Gastroesophageal sphincter (tissue), 4 donors: ENCODE results near the gene PRKAR2B. TPM values are rescaled to one million over a fixed set of nuclear protein-coding genes. Genes with fewer than 3 reads are reported as not detected.

Experiments used
- ATAC-seq: fragments of 150-250 bp; one replicate; pipeline ENCODE4 v1.9.1; 2016; ENCODE audit warnings: mild to moderate bottlenecking, moderate library complexity
- H3K27ac ChIP-seq, 4 donors: fragments of 200-600 bp; sonication (generic) in 3 of 4; 1 replicate in 3 of 4; 2 replicates in 1 of 4; pipeline ENCODE4 v1.5.1; 2016 to 2019
- H3K27me3 ChIP-seq: fragments of 200-600 bp; sonication (generic); one replicate; pipeline ENCODE4 v1.5.1; 2019
- H3K36me3 ChIP-seq, 2 donors: fragments of 200-600 bp; sonication (generic); one replicate each; pipeline ENCODE4 v1.5.1; 2019; ENCODE audit warnings: control low read depth in 1 of 2
- H3K4me1 ChIP-seq, 3 donors: fragments of 200-600 bp; sonication (generic); 1 replicate in 2 of 3; 2 replicates in 1 of 3; pipeline ENCODE4 v1.5.1; 2016 to 2019; ENCODE audit warnings: control low read depth in 2 of 3
- H3K4me3 ChIP-seq, 2 donors: fragments of 200-600 bp; sonication (generic); one replicate each; pipeline ENCODE4 v1.5.1; 2019; ENCODE audit warnings: mild to moderate bottlenecking in 1 of 2, moderate library complexity in 1 of 2
- H3K9me3 ChIP-seq, 3 donors: fragments of 200-600 bp; sonication (generic); one replicate each; pipeline ENCODE4 v1.5.1; 2017 to 2019; ENCODE audit warnings: control low read depth in 2 of 3
- EP300 ChIP-seq: sonication (generic); formaldehyde crosslinking; IDR thresholded peaks from one replicate; pipeline ENCODE4 v1.6.1; 2017; ENCODE audit warnings: antibody characterized with exemption, mild to moderate bottlenecking
- POLR2A ChIP-seq, 2 donors: fragments of 450-650 bp; IDR thresholded peaks; one replicate each; pipeline ENCODE4 v1.6.1; 2017; ENCODE audit warnings: antibody characterized with exemption in 2 of 2, mild to moderate bottlenecking in 2 of 2, moderate library complexity in 1 of 2
- POLR2AphosphoS5 ChIP-seq: sonication (generic); formaldehyde crosslinking; IDR thresholded peaks from one replicate; pipeline ENCODE4 v1.6.1; 2017; ENCODE audit warnings: antibody characterized with exemption
- WGBS, 2 donors: methylation state at CpG; one replicate each; pipeline ENCODE4 v1.1.5; 2018; ENCODE audit warnings: low coverage in 1 of 2; 5-methylcytosine and 5-hydroxymethylcytosine counted together
- total RNA-seq, 4 donors: library from RNA; depleted of rRNA; stranded (reverse); fragments of >200 nt; gene quantifications; one replicate each; pipeline ENCODE4 v1.1.0, GENCODE V29; 2016
- TF ChIP-seq, protein P1 (sequence below), 4 experiments: fragments of 200-600 bp in 2 of 4; fragments of 450-650 bp in 2 of 4; sonication (generic) in 1 of 4; IDR thresholded peaks; one replicate each; pipeline ENCODE4 v1.5.1; 2017 to 2019; ENCODE audit warnings: antibody characterized with exemption in 4 of 4, mild to moderate bottlenecking in 2 of 4, moderate library complexity in 2 of 4

Gene PRKAR2B
- total RNA-seq, 4 donors from 2014 or later: 83.5 to 160 (median 119) TPM

GRCh38 chr7:107173691-107174406, 129.3 kb downstream of the PRKAR2B start:
- Histone ChIP-seq H3K4me3 (no peak overlapping the region), H3K36me3 (peaks cover 0 to 6% of the 10 kb centered on the region in 2 donors), H3K4me1 (peaks cover 10 to 88% (median 20%) of the 10 kb centered on the region in 3 donors), H3K9me3 (no peaks in the 10 kb centered on the region), H3K27ac (no peak overlapping the region), H3K27me3 (no peaks in the 10 kb centered on the region)
- TF ChIP-seq EP300: no peak
- TF ChIP-seq POLR2A (IDR thresholded peaks at IDR 0.05): no peak
- TF ChIP-seq, protein P1, sequence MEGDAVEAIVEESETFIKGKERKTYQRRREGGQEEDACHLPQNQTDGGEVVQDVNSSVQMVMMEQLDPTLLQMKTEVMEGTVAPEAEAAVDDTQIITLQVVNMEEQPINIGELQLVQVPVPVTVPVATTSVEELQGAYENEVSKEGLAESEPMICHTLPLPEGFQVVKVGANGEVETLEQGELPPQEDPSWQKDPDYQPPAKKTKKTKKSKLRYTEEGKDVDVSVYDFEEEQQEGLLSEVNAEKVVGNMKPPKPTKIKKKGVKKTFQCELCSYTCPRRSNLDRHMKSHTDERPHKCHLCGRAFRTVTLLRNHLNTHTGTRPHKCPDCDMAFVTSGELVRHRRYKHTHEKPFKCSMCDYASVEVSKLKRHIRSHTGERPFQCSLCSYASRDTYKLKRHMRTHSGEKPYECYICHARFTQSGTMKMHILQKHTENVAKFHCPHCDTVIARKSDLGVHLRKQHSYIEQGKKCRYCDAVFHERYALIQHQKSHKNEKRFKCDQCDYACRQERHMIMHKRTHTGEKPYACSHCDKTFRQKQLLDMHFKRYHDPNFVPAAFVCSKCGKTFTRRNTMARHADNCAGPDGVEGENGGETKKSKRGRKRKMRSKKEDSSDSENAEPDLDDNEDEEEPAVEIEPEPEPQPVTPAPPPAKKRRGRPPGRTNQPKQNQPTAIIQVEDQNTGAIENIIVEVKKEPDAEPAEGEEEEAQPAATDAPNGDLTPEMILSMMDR (IDR thresholded peaks at IDR 0.05): no peak
- no peak for ATAC-seq
- WGBS, 2 donors: 43 to 45% methylated on average over 4 of the region's 4 CpGs

DNA sequence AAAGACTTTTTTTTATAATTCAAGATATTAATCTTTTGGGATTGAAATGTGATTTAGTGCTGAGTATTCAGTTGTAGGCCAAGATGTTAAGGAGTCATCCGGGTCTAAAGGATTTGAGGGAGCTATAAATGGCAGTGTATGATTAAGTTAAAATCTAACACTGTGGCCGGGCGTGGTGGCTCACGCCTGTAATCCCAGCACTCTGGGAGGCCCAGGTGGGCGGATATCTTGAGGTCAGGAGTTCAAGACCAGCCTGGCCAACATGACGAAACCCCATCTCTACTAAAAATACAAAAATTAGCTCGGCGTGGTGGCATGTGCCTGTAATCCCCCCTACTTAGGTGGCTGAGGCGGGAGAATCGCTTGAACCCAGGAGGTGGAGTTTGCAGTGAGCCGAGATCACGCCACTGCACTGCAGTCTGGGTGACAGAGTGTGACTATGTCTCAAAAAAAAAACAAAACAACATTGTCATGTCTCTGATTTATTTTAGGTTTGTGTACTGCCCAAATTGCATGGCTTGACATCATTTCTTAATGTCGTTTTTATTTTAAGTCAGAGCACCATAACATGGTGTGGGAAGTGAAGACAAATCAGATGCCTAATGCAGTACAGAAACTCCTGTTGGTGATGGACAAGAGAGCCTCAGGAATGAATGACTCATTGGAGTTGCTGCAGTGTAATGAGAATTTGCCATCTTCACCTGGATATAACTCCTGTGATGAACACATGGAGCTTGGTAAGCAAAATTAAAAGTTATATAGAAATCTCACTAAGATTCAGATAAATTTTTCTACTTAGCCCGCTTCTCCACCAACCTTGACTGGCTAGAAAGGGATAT, 135.0 kb downstream of the PRKAR2B start:
- ATAC-seq: no peak
- Histone ChIP-seq H3K4me3 (no peak overlapping the region), H3K27me3 (no peaks in the 10 kb centered on the region), H3K9me3 (no peaks in the 10 kb centered on the region), H3K36me3 (peaks cover 4 to 51% of the 10 kb centered on the region in 2 donors), H3K27ac (peak overlapping the region in 1 of 4 donors; percentile 41), H3K4me1 (peaks cover 15 to 68% (median 17%) of the 10 kb centered on the region in 3 donors)
- WGBS, 2 donors: 70 to 83% methylated on average over 7 to 12 of the region's 14 CpGs
- TF ChIP-seq, protein P1 (IDR thresholded peaks at IDR 0.05): no peak
- no peak for TF ChIP-seq EP300
- TF ChIP-seq POLR2AphosphoS5: no peak
- no peak for TF ChIP-seq POLR2A (IDR thresholded peaks at IDR 0.05)

DNA sequence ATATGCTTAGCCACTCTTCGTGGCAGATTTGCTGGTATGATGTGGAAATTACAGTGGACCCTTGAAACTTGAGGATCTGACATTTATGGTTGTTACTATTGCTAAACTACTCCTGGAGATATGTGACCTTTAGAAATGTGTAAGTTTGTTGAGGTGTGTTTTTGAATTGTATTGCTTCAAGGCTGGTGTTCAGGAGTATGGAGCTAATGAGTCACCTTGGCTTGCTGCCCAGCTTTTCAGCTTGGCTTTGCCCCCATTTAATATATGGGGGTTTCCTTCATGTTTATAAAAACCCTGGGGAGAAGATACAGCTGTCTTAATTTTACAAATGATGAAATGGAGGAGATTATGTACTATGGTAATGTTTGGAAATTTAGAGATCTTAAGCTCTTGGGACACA, 135.9 kb downstream of the PRKAR2B start:
- TF ChIP-seq POLR2AphosphoS5 (no peak), EP300 (no peak), POLR2A (IDR thresholded peaks at IDR 0.05) (no peak)
- TF ChIP-seq, protein P1 (IDR thresholded peaks at IDR 0.05): no peak
- Histone ChIP-seq H3K36me3 (peaks cover 4 to 59% of the 10 kb centered on the region in 2 donors), H3K4me1 (peaks cover 15 to 66% (median 17%) of the 10 kb centered on the region in 3 donors), H3K9me3 (no peaks in the 10 kb centered on the region), H3K27me3 (no peaks in the 10 kb centered on the region), H3K4me3 (no peak overlapping the region), H3K27ac (peak overlapping the region in 2 of 4 donors; percentile 41 to 46)
- ATAC-seq: no peak
- WGBS, 2 donors: 0 to 7% methylated on average over 1 of the region's 1 CpG

- peaks cover 4 to 67% of the 10 kb centered on the region in 2 donors for H3K36me3 ChIP-seq
- H3K9me3 ChIP-seq: no peaks in the 10 kb centered on the region
- peaks cover 15 to 58% (median 17%) of the 10 kb centered on the region in 3 donors for H3K4me1 ChIP-seq
- TF ChIP-seq, protein P1 (IDR thresholded peaks at IDR 0.05): no peak
- no peak for TF ChIP-seq EP300
- peak overlapping the region in 1 of 4 donors; percentile 41 for H3K27ac ChIP-seq
- 52 to 77% methylated on average over 5 of the region's 5 CpGs for WGBS, 2 donors
- H3K4me3 ChIP-seq: no peak overlapping the region
- ATAC-seq: no peak
- no peaks in the 10 kb centered on the region for H3K27me3 ChIP-seq
These were observed 136.7 kb downstream of the PRKAR2B start for GRCh38 chr7:107181172-107181571.
